Sigmoid colon (tissue), 7 donors: ENCODE data around the gene KCNIP4. TPM values are rescaled to one million over a fixed set of nuclear protein-coding genes. Genes with fewer than 3 reads are reported as not detected.

Experiments
- DNase-seq: peaks from one replicate; pipeline ENCODE4 v3.0.0-alpha.2; 2019
- H3K27ac ChIP-seq, 4 donors: fragments of 200-600 bp; sonication (generic); one replicate each; pipeline ENCODE4 v1.5.1; 2016 to 2019; ENCODE audit warnings: mild to moderate bottlenecking in 1 of 4
- H3K27me3 ChIP-seq, 3 donors: fragments of 200-600 bp; sonication (generic); one replicate each; pipeline ENCODE4 v1.5.1; 2019; ENCODE audit warnings: mild to moderate bottlenecking in 1 of 3
- H3K36me3 ChIP-seq, 4 donors: fragments of 200-600 bp; sonication (generic); one replicate each; pipeline ENCODE4 v1.5.1; 2016 to 2019
- H3K4me1 ChIP-seq, 4 donors: fragments of 200-600 bp; sonication (generic); one replicate each; pipeline ENCODE4 v1.5.1; 2017 to 2019
- H3K4me3 ChIP-seq, 4 donors: fragments of 200-600 bp; sonication (generic); one replicate each; pipeline ENCODE4 v1.5.1; 2017 to 2019; ENCODE audit warnings: mild to moderate bottlenecking in 2 of 4, moderate library complexity in 1 of 4
- H3K9me3 ChIP-seq, 4 donors: fragments of 200-600 bp in 3 of 4; sonication (generic) in 3 of 4; one replicate each; pipeline versions ENCODE4 v1.5.1 to v1.6.1; 2013 to 2019
- EP300 ChIP-seq, 4 donors: sonication (generic); formaldehyde crosslinking; IDR thresholded peaks; one replicate each; pipeline ENCODE4 v1.6.1; 2017; ENCODE audit warnings: antibody characterized with exemption in 4 of 4
- POLR2A ChIP-seq, 2 donors: fragments of 450-650 bp; IDR thresholded peaks; one replicate each; pipeline ENCODE4 v1.6.1; 2016; ENCODE audit warnings: antibody characterized with exemption in 2 of 2, mild to moderate bottlenecking in 2 of 2, moderate library complexity in 2 of 2
- POLR2AphosphoS5 ChIP-seq, 4 donors: sonication (generic); formaldehyde crosslinking; IDR thresholded peaks; one replicate each; pipeline ENCODE4 v1.6.1; 2017; ENCODE audit warnings: antibody characterized with exemption in 4 of 4
- WGBS, 2 donors: extraction: QIAGEN DNeasy Blood & Tissue Kit; methylation state at CpG; one replicate each; pipeline ENCODE4 v1.1.7; 2013; 5-methylcytosine and 5-hydroxymethylcytosine counted together
- intact Hi-C: fragments of 100-400 bp; cut with DNase I; formaldehyde crosslinking; loops from one replicate; pipeline ENCODE4 v1.15.1; 2023
- polyA plus RNA-seq, 3 donors: library from polyadenylated mRNA; stranded (reverse); fragments of 200-250 nt; gene quantifications; one replicate each; pipeline ENCODE4 v1.2.3, GENCODE V29; 2013
- total RNA-seq, 4 donors: library from RNA; depleted of rRNA; stranded (reverse); fragments of >200 nt; gene quantifications; one replicate each; pipeline ENCODE4 v1.1.0, GENCODE V29; 2016
- TF ChIP-seq, protein P1 (sequence below), 4 experiments: fragments of 450-650 bp in 3 of 4; fragments of 200-600 bp in 1 of 4; IDR thresholded peaks; one replicate each; pipeline ENCODE4 v1.5.1; 2016 to 2019; ENCODE audit warnings: antibody characterized with exemption in 4 of 4, mild to moderate bottlenecking in 3 of 4, moderate library complexity in 2 of 4
- donor health status: healthy with polysubstance abuse.
- donor health status: Bipolar disorder and iron deficiency.
- donor health status: healthy.

Gene KCNIP4
- total and polyA plus RNA-seq, 7 donors, result 0.60 to 28.5 (median 14.0) TPM; not detected in 1

DNA sequence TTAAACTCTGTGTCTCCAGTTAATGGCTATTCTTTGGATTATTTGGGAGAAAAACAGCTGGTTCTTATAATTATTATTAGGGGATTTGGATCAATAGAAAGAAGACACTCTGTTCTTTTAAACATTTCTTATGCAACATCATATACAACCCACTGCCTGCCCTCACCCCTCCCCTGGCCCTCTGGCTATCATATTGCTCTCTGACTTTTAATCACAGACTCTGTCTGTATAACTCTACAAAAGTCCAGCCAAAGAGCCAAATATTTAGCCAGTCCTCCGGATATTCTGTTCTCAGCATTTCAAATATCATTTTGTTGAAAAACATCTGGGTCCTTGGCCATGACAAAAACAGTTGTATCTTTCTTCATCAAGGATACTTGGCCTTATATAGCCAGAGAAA, 1267.3 kb downstream of the KCNIP4 start:
- no peak overlapping the region for H3K27ac ChIP-seq

DNA sequence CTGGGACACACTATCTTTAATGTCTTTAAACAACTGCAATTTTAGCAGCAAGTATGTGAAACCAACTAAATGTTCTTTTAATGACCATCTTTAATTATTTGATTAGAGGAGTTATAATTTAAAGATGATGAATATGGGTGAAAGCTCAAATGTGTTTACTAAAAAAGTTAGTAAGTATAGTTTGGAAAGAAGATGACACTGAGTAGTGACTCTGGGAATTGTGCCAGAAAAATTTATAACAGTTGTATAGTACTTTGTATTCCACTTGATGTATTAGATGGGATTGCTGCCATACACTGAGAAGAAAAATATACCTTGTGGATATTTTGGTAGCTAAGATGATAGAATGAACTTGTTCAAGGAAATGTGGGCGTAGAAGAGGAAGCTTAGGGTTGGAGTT, 1267.8 kb downstream of the KCNIP4 start:
- DNase-seq, result no peak
- 41 to 59% methylated on average over 1 of the region's 1 CpG for WGBS, 2 donors
- Histone ChIP-seq H3K9me3 (no peaks in the 10 kb centered on the region), H3K4me3 (no peak overlapping the region), H3K27me3 (no peaks in the 10 kb centered on the region), H3K36me3 (no peaks in the 10 kb centered on the region), H3K27ac (no peak overlapping the region), H3K4me1 (peaks cover 0 to 28% (median 14%) of the 10 kb centered on the region in 4 donors)
- TF ChIP-seq, protein P1, sequence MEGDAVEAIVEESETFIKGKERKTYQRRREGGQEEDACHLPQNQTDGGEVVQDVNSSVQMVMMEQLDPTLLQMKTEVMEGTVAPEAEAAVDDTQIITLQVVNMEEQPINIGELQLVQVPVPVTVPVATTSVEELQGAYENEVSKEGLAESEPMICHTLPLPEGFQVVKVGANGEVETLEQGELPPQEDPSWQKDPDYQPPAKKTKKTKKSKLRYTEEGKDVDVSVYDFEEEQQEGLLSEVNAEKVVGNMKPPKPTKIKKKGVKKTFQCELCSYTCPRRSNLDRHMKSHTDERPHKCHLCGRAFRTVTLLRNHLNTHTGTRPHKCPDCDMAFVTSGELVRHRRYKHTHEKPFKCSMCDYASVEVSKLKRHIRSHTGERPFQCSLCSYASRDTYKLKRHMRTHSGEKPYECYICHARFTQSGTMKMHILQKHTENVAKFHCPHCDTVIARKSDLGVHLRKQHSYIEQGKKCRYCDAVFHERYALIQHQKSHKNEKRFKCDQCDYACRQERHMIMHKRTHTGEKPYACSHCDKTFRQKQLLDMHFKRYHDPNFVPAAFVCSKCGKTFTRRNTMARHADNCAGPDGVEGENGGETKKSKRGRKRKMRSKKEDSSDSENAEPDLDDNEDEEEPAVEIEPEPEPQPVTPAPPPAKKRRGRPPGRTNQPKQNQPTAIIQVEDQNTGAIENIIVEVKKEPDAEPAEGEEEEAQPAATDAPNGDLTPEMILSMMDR (IDR thresholded peaks at IDR 0.05), result no peak
- TF ChIP-seq POLR2A (IDR thresholded peaks at IDR 0.05) (no peak), EP300 (IDR thresholded peaks at IDR 0.05) (no peak), POLR2AphosphoS5 (IDR thresholded peaks at IDR 0.05) (no peak)
- intact Hi-C loops, result loop anchor here (5.0 to 10.0 kb wide), 4 partner anchors 126 to 1996 kb away; partner anchors contain the start of gene SLIT2

More for the DNA sequence above, 1267.3 kb downstream of the KCNIP4 start:
- intact Hi-C loops, result loop anchor here (5.0 to 10.0 kb wide), 4 partner anchors 126 to 1996 kb away; partner anchors contain the start of gene SLIT2
- no peak overlapping the region for H3K4me3 ChIP-seq
- H3K9me3 ChIP-seq, result no peaks in the 10 kb centered on the region
- H3K4me1 ChIP-seq, result peaks cover 0 to 27% (median 14%) of the 10 kb centered on the region in 4 donors
- H3K27me3 ChIP-seq, result no peaks in the 10 kb centered on the region
- peak in 1 of 4 donors; percentile 6 for TF ChIP-seq POLR2AphosphoS5 (IDR thresholded peaks at IDR 0.05)
- TF ChIP-seq, protein P1 (IDR thresholded peaks at IDR 0.05), result no peak
- 71 to 81% methylated on average over 1 of the region's 1 CpG for WGBS, 2 donors
- H3K36me3 ChIP-seq, result no peaks in the 10 kb centered on the region
- DNase-seq, result peak; percentile 70

- intact Hi-C loops, result loop anchor here (5.0 to 10.0 kb wide), 4 partner anchors 125 to 1995 kb away; partner anchors contain the start of gene SLIT2
- no peaks in the 10 kb centered on the region for H3K27me3 ChIP-seq
- TF ChIP-seq, protein P1 (IDR thresholded peaks at IDR 0.05), result no peak
- no peak for TF ChIP-seq POLR2AphosphoS5 (IDR thresholded peaks at IDR 0.05)
- TF ChIP-seq EP300 (IDR thresholded peaks at IDR 0.05), result no peak
- no peak for TF ChIP-seq POLR2A (IDR thresholded peaks at IDR 0.05)
- no peak overlapping the region for H3K4me3 ChIP-seq
- H3K4me1 ChIP-seq, result peaks cover 0 to 28% (median 14%) of the 10 kb centered on the region in 4 donors
- 88 to 89% methylated on average over 1 of the region's 1 CpG for WGBS, 2 donors
- DNase-seq, result no peak
- no peaks in the 10 kb centered on the region for H3K36me3 ChIP-seq
- no peak overlapping the region for H3K27ac ChIP-seq
- H3K9me3 ChIP-seq, result no peaks in the 10 kb centered on the region
Measured at GRCh38 chr4:20679951-20680350, 1268.6 kb downstream of the KCNIP4 start.
